GM12801 (cell line): ENCODE measurements around the gene PPP1R16B.

ENCODE experiments used
- CTCF ChIP-seq: IDR thresholded peaks from one replicate; pipeline ENCODE4 v1.5.1; 2011; ENCODE audit warnings: control low read depth; ENCODE audit not compliant: insufficient read length; ENCODE audit errors: extremely low read depth

Gene PPP1R16B

DNA sequence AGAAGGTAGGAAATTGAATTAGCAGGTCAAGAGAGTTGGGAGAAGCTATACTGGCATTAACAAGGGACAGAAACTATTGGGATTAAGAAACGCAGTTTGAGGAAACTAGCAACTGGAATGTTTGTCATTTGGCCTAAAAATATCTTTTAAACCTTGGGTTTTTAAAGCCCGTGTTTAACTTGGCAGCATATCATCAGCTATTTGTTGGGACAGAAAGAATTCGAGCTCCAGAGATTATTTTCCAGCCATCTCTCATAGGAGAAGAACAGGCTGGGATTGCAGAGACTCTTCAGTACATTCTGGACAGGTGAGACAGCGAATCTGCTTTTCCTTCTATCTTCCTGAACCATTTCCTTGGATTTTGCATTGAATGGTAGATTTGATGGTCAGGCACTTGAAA, 39.4 kb upstream of the PPP1R16B start:
- TF ChIP-seq CTCF: no peak

DNA sequence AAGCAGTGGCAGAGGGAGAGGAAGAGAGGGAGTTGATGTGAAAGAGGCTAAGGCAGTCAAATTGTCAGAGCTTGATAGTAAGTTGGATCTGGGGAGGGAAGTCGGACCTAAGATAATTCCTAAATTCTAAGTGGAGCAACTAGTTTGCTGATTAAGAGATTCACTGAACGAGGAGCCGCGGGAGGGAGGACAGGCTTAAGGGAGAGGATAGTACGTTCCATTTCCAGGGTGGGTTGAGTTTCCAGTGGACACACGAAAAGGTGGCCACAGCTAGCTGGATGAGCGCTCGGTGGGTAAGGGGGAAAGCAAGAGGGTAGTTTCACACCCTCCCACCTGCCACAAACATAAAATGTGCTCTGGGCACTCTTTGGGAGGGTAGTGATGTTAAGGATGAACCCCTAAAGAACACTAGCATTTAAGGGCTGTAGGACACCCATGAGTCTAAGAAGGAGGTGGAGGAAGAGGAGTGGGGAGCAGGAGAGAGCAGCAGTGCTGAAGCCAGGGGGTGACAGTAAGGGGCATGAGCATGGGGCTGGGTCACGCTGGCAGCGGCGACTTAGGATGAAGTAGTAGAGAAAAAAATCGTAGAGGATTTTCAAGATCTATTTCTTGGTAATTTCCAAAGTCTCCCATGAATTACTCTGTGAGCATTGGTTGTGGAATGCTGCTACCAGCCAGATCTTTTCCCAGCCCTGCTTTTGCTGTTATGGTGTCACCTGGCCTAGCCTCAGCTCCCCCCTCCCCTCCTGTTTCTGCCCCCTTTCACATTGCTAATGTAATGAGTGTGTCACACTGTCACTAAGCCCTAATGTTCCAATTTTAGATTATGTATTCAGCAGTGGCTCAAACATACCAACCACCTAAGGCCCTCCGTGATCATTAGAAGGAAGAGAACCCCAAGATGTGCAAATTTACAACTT, 35.9 kb upstream of the PPP1R16B start:
- TF ChIP-seq CTCF: no peak

DNA sequence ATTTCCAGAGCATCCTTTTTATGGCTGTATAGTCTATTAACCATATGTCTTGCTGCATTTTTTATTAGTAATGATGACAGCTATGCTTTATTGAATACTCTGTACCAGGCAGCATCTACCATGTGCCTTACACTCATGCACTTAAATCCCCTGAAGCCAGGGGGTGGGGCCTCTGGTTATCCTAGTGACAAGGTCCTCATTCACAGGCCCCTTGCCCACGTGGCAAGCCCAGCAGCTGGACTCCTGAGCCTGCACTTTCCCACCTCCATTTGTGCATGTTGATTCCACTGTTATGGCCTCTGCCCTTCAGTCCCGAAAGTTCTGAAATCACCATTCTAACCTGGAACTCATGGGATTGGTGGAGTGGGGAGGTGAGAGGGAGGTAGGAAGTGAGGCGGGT, 35.0 kb upstream of the PPP1R16B start:
- TF ChIP-seq CTCF: no peak

GRCh38 chr20:38770970-38771369, 34.5 kb upstream of the PPP1R16B start:
- no peak for TF ChIP-seq CTCF

DNA sequence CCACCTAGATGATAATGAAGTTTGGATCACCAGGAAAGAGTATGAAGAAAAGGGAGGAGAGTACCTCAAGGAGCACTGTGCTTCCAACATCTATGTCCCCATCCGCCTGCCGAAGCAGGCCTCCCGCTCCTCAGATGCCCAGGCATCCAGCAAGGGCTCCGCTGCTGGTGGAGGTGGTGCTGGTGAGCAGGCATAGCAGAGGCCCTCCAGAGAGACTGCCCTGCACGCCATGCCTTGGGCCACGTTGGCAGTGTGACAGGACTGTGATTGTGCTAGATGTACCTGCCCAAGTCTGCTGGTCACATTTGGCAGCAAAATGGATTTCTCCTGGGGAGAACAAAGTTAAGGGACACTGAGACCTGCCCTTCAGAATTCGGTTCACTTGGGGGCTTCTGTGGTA, 33.9 kb upstream of the PPP1R16B start:
- TF ChIP-seq CTCF: no peak

DNA sequence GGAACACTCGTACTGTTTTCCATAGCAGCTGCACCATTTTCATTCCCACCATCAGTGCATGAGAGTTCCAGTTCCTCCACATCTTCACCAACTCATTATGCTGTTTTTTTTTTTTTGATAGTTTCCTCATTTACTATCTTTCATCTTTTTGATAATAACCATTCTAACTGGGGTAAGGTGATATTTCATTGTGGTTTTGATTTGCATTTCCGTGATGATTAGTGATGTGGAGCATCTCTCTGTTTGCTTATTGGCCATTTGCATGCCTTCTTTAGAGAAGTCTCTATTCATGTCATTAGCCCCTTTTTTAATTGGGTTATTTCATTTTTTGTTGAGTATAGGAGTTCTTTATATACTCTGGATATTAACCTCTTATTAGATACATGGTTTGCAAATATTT, 31.3 kb upstream of the PPP1R16B start:
- TF ChIP-seq CTCF: no peak

DNA sequence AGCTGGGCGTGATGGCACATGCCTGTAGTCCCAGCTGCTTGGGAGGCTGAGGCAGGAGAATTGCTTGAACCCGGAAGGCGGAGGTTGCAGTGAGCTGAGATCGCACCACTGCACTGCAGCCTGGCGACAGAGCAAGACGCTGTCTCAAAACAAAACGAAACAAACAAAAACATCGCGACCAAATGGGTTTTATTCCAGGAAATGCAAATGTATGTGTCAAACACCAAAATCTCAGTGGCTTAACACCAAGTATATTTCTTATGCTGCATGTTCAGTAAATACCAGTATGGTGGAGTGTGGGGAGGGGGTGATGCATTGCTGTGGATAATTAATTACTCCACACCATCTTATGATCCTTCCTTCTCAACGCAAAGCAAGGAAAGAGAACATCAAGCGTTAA, 29.1 kb upstream of the PPP1R16B start:
- no peak for TF ChIP-seq CTCF
